ENCODE results near the gene CCDC60.

Gene CCDC60

GRCh38 chr12:119546340-119546739 is 211.8 kb downstream of the CCDC60 start:
- Histone ChIP-seq H2BK12ac (ENCODE audit: low read length in 2 of 2) (no peak overlapping the region), H3K9ac (ENCODE audit: low read length) (no peak overlapping the region), H2BK120ac (ENCODE audit: low read depth, low read length) (no peak overlapping the region), H3K14ac (ENCODE audit: low read length in 2 of 2) (no peak overlapping the region), H3K27ac (ENCODE audit: low read length, poor library complexity, severe bottlenecking) (no peak overlapping the region), H3K9me3 (ENCODE audit: control insufficient read depth, low read length) (no peaks in the 10 kb centered on the region), H3K4ac (ENCODE audit: low read depth in 1 of 2, low read length in 2 of 2) (no peak overlapping the region), H4K91ac (ENCODE audit: low read length) (no peak overlapping the region), H2AFZ (ENCODE audit: low read depth, low read length) (no peak overlapping the region), H3K18ac (ENCODE audit: low read depth in 1 of 2, low read length in 2 of 2) (no peak overlapping the region), H3K23ac (ENCODE audit: low read length in 2 of 2) (no peak overlapping the region), H3K27me3 (ENCODE audit: control insufficient read depth in 1 of 2, insufficient read depth in 1 of 2, low read length in 2 of 2) (peaks cover 0 to 10% of the 10 kb centered on the region in 2 experiments), H3K79me1 (replicated peaks; ENCODE audit: low read length, poor library complexity, severe bottlenecking) (no peaks in the 10 kb centered on the region), H2BK15ac (ENCODE audit: low read depth, poor library complexity, severe bottlenecking) (no peak overlapping the region), H4K8ac (ENCODE audit: low read length) (no peak overlapping the region), H3K4me1 (ENCODE audit: control insufficient read depth, insufficient read depth, low read depth, low read length) (no peaks in the 10 kb centered on the region), H3K4me2 (ENCODE audit: low read length, poor library complexity, severe bottlenecking) (no peak overlapping the region), H2BK5ac (ENCODE audit: low read depth, low read length, poor library complexity, severe bottlenecking) (no peak overlapping the region), H3K4me3 (ENCODE audit: insufficient read depth in 1 of 2, low read depth in 1 of 2, low read length in 2 of 2) (no peak overlapping the region), H3K36me3 (ENCODE audit: control insufficient read depth in 1 of 2, insufficient read depth in 2 of 2, low read depth in 1 of 2, low read length in 2 of 2) (no peaks in the 10 kb centered on the region), H2AK5ac (ENCODE audit: low read length, severe bottlenecking) (no peak overlapping the region)
- DNase-seq = no peak

GRCh38 chr12:119547001-119547400 is 212.5 kb downstream of the CCDC60 start:
- Histone ChIP-seq H2BK15ac (ENCODE audit: low read depth, poor library complexity, severe bottlenecking) (no peak overlapping the region), H3K4ac (ENCODE audit: low read depth in 1 of 2, low read length in 2 of 2) (no peak overlapping the region), H3K4me2 (ENCODE audit: low read length, poor library complexity, severe bottlenecking) (no peak overlapping the region), H3K4me3 (ENCODE audit: insufficient read depth in 1 of 2, low read depth in 1 of 2, low read length in 2 of 2) (no peak overlapping the region), H4K91ac (ENCODE audit: low read length) (no peak overlapping the region), H3K27me3 (ENCODE audit: control insufficient read depth in 1 of 2, insufficient read depth in 1 of 2, low read length in 2 of 2) (peaks cover 0 to 10% of the 10 kb centered on the region in 2 experiments), H3K9me3 (ENCODE audit: control insufficient read depth, low read length) (no peaks in the 10 kb centered on the region), H3K14ac (ENCODE audit: low read length in 2 of 2) (no peak overlapping the region), H2BK12ac (ENCODE audit: low read length in 2 of 2) (no peak overlapping the region), H3K9ac (ENCODE audit: low read length) (no peak overlapping the region), H2AK5ac (ENCODE audit: low read length, severe bottlenecking) (no peak overlapping the region), H2BK120ac (ENCODE audit: low read depth, low read length) (no peak overlapping the region), H3K27ac (ENCODE audit: low read length, poor library complexity, severe bottlenecking) (no peak overlapping the region), H3K23ac (ENCODE audit: low read length in 2 of 2) (no peak overlapping the region), H3K36me3 (ENCODE audit: control insufficient read depth in 1 of 2, insufficient read depth in 2 of 2, low read depth in 1 of 2, low read length in 2 of 2) (no peaks in the 10 kb centered on the region), H3K4me1 (ENCODE audit: control insufficient read depth, insufficient read depth, low read depth, low read length) (no peaks in the 10 kb centered on the region), H2AFZ (ENCODE audit: low read depth, low read length) (no peak overlapping the region), H3K79me1 (replicated peaks; ENCODE audit: low read length, poor library complexity, severe bottlenecking) (no peaks in the 10 kb centered on the region), H4K8ac (ENCODE audit: low read length) (no peak overlapping the region), H2BK5ac (ENCODE audit: low read depth, low read length, poor library complexity, severe bottlenecking) (no peak overlapping the region), H3K18ac (ENCODE audit: low read depth in 1 of 2, low read length in 2 of 2) (no peak overlapping the region)
- DNase-seq = no peak
- WGBS = no CpG with 5 or more reads among the region's 1 CpG

DNA sequence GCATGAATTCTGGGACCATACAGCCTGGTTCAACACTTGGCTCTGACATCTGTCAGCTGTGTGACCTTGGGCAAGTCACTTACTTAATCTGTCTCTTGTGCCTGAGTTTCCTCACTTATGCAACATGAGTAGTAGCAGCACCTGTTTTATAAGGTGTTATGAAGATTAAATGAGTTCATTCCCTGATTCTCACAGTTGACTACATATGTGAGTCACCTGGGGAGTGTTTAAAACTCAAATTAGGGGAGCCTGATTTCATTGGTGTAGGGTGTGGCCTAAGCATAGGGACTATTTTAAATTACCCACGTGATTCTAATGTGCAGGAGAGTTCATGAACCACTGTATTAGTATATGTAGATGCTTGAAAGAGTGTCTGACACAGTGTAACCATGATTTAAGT is 222.3 kb downstream of the CCDC60 start:
- Histone ChIP-seq H3K27me3 (ENCODE audit: control insufficient read depth in 1 of 2, insufficient read depth in 1 of 2, low read length in 2 of 2) (peaks cover 0 to 4% of the 10 kb centered on the region in 2 experiments), H3K27ac (ENCODE audit: low read length, poor library complexity, severe bottlenecking) (no peak overlapping the region), H2AK5ac (ENCODE audit: low read length, severe bottlenecking) (no peak overlapping the region), H3K14ac (ENCODE audit: low read length in 2 of 2) (no peak overlapping the region), H2BK120ac (ENCODE audit: low read depth, low read length) (no peak overlapping the region), H3K4me3 (ENCODE audit: insufficient read depth in 1 of 2, low read depth in 1 of 2, low read length in 2 of 2) (no peak overlapping the region), H3K9me3 (ENCODE audit: control insufficient read depth, low read length) (no peaks in the 10 kb centered on the region), H3K18ac (ENCODE audit: low read depth in 1 of 2, low read length in 2 of 2) (no peak overlapping the region), H2BK12ac (ENCODE audit: low read length in 2 of 2) (no peak overlapping the region), H3K79me1 (replicated peaks; ENCODE audit: low read length, poor library complexity, severe bottlenecking) (no peaks in the 10 kb centered on the region), H3K4me1 (ENCODE audit: control insufficient read depth, insufficient read depth, low read depth, low read length) (no peaks in the 10 kb centered on the region), H2BK5ac (ENCODE audit: low read depth, low read length, poor library complexity, severe bottlenecking) (no peak overlapping the region), H4K91ac (ENCODE audit: low read length) (no peak overlapping the region), H3K4ac (ENCODE audit: low read depth in 1 of 2, low read length in 2 of 2) (no peak overlapping the region), H3K9ac (ENCODE audit: low read length) (no peak overlapping the region), H2AFZ (ENCODE audit: low read depth, low read length) (no peak overlapping the region), H3K4me2 (ENCODE audit: low read length, poor library complexity, severe bottlenecking) (no peak overlapping the region), H4K8ac (ENCODE audit: low read length) (no peak overlapping the region), H2BK15ac (ENCODE audit: low read depth, poor library complexity, severe bottlenecking) (no peak overlapping the region), H3K23ac (ENCODE audit: low read length in 2 of 2) (no peak overlapping the region), H3K36me3 (ENCODE audit: control insufficient read depth in 1 of 2, insufficient read depth in 2 of 2, low read depth in 1 of 2, low read length in 2 of 2) (no peaks in the 10 kb centered on the region)
- WGBS = 20% methylated on average over 1 of the region's 1 CpG
- DNase-seq = no peak

- 85% methylated on average over 3 of the region's 3 CpGs for WGBS
- Histone ChIP-seq H2BK15ac (ENCODE audit: low read depth, poor library complexity, severe bottlenecking) (no peak overlapping the region), H2BK12ac (ENCODE audit: low read length in 2 of 2) (no peak overlapping the region), H3K79me1 (replicated peaks; ENCODE audit: low read length, poor library complexity, severe bottlenecking) (no peaks in the 10 kb centered on the region), H3K27ac (ENCODE audit: low read length, poor library complexity, severe bottlenecking) (no peak overlapping the region), H2AFZ (ENCODE audit: low read depth, low read length) (no peak overlapping the region), H3K4me3 (ENCODE audit: insufficient read depth in 1 of 2, low read depth in 1 of 2, low read length in 2 of 2) (no peak overlapping the region), H2BK120ac (ENCODE audit: low read depth, low read length) (no peak overlapping the region), H3K27me3 (ENCODE audit: control insufficient read depth in 1 of 2, insufficient read depth in 1 of 2, low read length in 2 of 2) (no peaks in the 10 kb centered on the region), H3K14ac (ENCODE audit: low read length in 2 of 2) (no peak overlapping the region), H3K4me2 (ENCODE audit: low read length, poor library complexity, severe bottlenecking) (no peak overlapping the region), H3K18ac (ENCODE audit: low read depth in 1 of 2, low read length in 2 of 2) (no peak overlapping the region), H4K8ac (ENCODE audit: low read length) (no peak overlapping the region), H2BK5ac (ENCODE audit: low read depth, low read length, poor library complexity, severe bottlenecking) (no peak overlapping the region), H3K36me3 (ENCODE audit: control insufficient read depth in 1 of 2, insufficient read depth in 2 of 2, low read depth in 1 of 2, low read length in 2 of 2) (no peaks in the 10 kb centered on the region), H4K91ac (ENCODE audit: low read length) (no peak overlapping the region), H3K9me3 (ENCODE audit: control insufficient read depth, low read length) (no peaks in the 10 kb centered on the region), H3K9ac (ENCODE audit: low read length) (no peak overlapping the region), H3K4me1 (ENCODE audit: control insufficient read depth, insufficient read depth, low read depth, low read length) (no peaks in the 10 kb centered on the region), H3K4ac (ENCODE audit: low read depth in 1 of 2, low read length in 2 of 2) (no peak overlapping the region), H2AK5ac (ENCODE audit: low read length, severe bottlenecking) (no peak overlapping the region), H3K23ac (ENCODE audit: low read length in 2 of 2) (no peak overlapping the region)
- no peak for DNase-seq
These were observed 230.9 kb downstream of the CCDC60 start for GRCh38 chr12:119565404-119565803.
